K562 (cell line): ENCODE measurements around the gene TNFAIP1. TPM values are rescaled to one million over a fixed set of nuclear protein-coding genes. Genes with fewer than 3 reads are reported as not detected.

Experiments used
- ATAC-seq: fragments of 200-7000 bp; cut with Tn5 transposase; 3 replicates; pipeline ENCODE4 v1.9.1; 2020; ENCODE audit warnings: moderate library complexity
- BruUV-seq: library from RNA; stranded (reverse); fragments of 400-500 nt; replicated peaks from 2 replicates; lab custom pipeline; 2021; lab: Mats Ljungman, UMichigan
- CTCF ChIA-PET: fragments of 300-600 bp; formaldehyde crosslinking; extraction: SDS; loops from one replicate; lab custom pipeline; 2021; ENCODE audit warnings: low intra/inter-chr PET ratio; lab: Yijun Ruan, JAX
- POLR2A ChIA-PET: fragments of 300-600, 350-650 bp; sonication (Branson Sonifier 250); formaldehyde crosslinking; extraction: SDS; loops from one replicate; lab custom pipeline; 2021; ENCODE audit warnings: antibody characterized with exemption, inconsistent platforms; lab: Yijun Ruan, JAX
- DNase-seq, 4 experiments: peaks; one replicate each; pipeline versions ENCODE4 v3.0.0 to v3.0.0-alpha.2; 2011 to 2018; ENCODE audit warnings: low spot score in 3 of 4, mixed read lengths in 3 of 4; ENCODE audit errors: extremely low read depth in 1 of 4
- FAIRE-seq: peaks from 2 replicates; lab custom pipeline; 2011; peaks lifted over from hg19 to GRCh38; lab: Jason Lieb, UNC
- H2AFZ ChIP-seq: 2 replicates; pipeline ENCODE4 v1.6.0; 2011; ENCODE audit warnings: low read depth, low read length, control low read depth, inconsistent platforms
- H3K27ac ChIP-seq: fragments of 200-600 bp; 3 replicates; pipeline ENCODE4 v1.8.0; 2011; ENCODE audit warnings: low read depth, mild to moderate bottlenecking, control low read depth, inconsistent platforms, low read length, moderate library complexity, mixed read lengths; ENCODE audit errors: extremely low read depth
- H3K27me3 ChIP-seq, 2 experiments: fragments of 300-600 bp in 1 of 2; 2 replicates in 1 of 2; 3 replicates in 1 of 2; pipeline versions ENCODE4 v1.6.0 to v1.8.0; 2011; ENCODE audit warnings: inconsistent platforms in 2 of 2, low read length in 2 of 2, mild to moderate bottlenecking in 1 of 2, mixed read lengths in 1 of 2, moderate library complexity in 1 of 2; ENCODE audit not compliant: control insufficient read depth in 2 of 2, insufficient read depth in 2 of 2
- H3K36me3 ChIP-seq: fragments of 300-600 bp; 3 replicates; pipeline ENCODE4 v1.8.0; 2011; ENCODE audit warnings: mild to moderate bottlenecking, low read length, inconsistent platforms; ENCODE audit not compliant: control insufficient read depth, insufficient read depth
- H3K4me1 ChIP-seq, 2 experiments: fragments of 200-600 bp in 1 of 2; replicated peaks in 1 of 2; 2 replicates in 1 of 2; 3 replicates in 1 of 2; pipeline versions ENCODE4 v1.5.1 to v1.8.0; 2011; ENCODE audit warnings: inconsistent platforms in 2 of 2, low read length in 2 of 2, mild to moderate bottlenecking in 1 of 2, mixed read lengths in 1 of 2, moderate library complexity in 1 of 2; ENCODE audit not compliant: control insufficient read depth in 2 of 2, insufficient read depth in 2 of 2
- H3K4me2 ChIP-seq: 2 replicates; pipeline ENCODE4 v1.6.1; 2011; ENCODE audit warnings: low read length, control low read depth, inconsistent platforms, mixed read lengths; ENCODE audit not compliant: insufficient read depth
- H3K4me3 ChIP-seq: fragments of 200-600 bp; sonication (generic), shearing (Covaris generic); 2 replicates; pipeline ENCODE4 v1.5.1; 2016; ENCODE audit warnings: control low read depth, inconsistent platforms
- H3K79me2 ChIP-seq: fragments of 200-600 bp; 3 replicates; pipeline ENCODE4 v1.8.0; 2011; ENCODE audit warnings: low read length, inconsistent platforms; ENCODE audit not compliant: control insufficient read depth, insufficient read depth
- H3K9ac ChIP-seq, 2 experiments: 2 replicates each; pipeline versions ENCODE4 v1.6.0 to v1.6.1; 2011; ENCODE audit warnings: low read depth in 2 of 2, low read length in 2 of 2, control low read depth in 1 of 2, inconsistent platforms in 1 of 2, mild to moderate bottlenecking in 1 of 2, mixed read lengths in 1 of 2; ENCODE audit not compliant: insufficient read depth in 1 of 2
- H3K9me1 ChIP-seq: one replicate; pipeline ENCODE4 v1.6.0; 2011; ENCODE audit warnings: inconsistent platforms, mild to moderate bottlenecking, low read length, moderate library complexity; ENCODE audit not compliant: control insufficient read depth, insufficient read depth
- H3K9me3 ChIP-seq: replicated peaks from 2 replicates; pipeline ENCODE4 v1.5.1; 2011; ENCODE audit warnings: low read depth, low read length, inconsistent platforms; ENCODE audit not compliant: control insufficient read depth, insufficient read depth
- H4K20me1 ChIP-seq: replicated peaks from 2 replicates; pipeline ENCODE4 v1.6.1; 2011; ENCODE audit warnings: low read length, inconsistent platforms, mixed read lengths; ENCODE audit not compliant: control insufficient read depth, insufficient read depth
- CBFA2T3 ChIP-seq: fragments of 450-650 bp; IDR thresholded peaks from 2 replicates; pipeline ENCODE4 v1.6.1; 2017
- CREB3 ChIP-seq: fragments of 450-650 bp; conservative IDR thresholded peaks from 2 replicates; pipeline ENCODE4 v1.6.1; 2016; ENCODE audit warnings: missing genetic modification characterization, low read depth, mild to moderate bottlenecking, missing compliant biosample characterization, moderate library complexity
- FIP1L1 ChIP-seq: fragments of 200-400 bp; formaldehyde crosslinking; IDR thresholded peaks from 2 replicates; pipeline ENCODE4 v1.6.1; 2018; ENCODE audit warnings: mild to moderate bottlenecking, low read depth, low read length; ENCODE audit not compliant: poor library complexity, severe bottlenecking
- HNRNPH1 ChIP-seq: fragments of 200-400 bp; formaldehyde crosslinking; optimal IDR thresholded peaks from 2 replicates; pipeline ENCODE3; 2017; ENCODE audit warnings: low read depth, mild to moderate bottlenecking, low read length, moderate library complexity
- IFI16 ChIP-seq: fragments of 250-450 bp; sonication (Bioruptor Pico); IDR thresholded peaks from 2 replicates; pipeline ENCODE4 v2.1.2; 2022; ENCODE audit warnings: mild to moderate bottlenecking, inconsistent platforms
- MEF2D ChIP-seq: conservative IDR thresholded peaks from 2 replicates; pipeline ENCODE4 v1.6.1; 2016; ENCODE audit warnings: low read depth, missing genetic modification characterization, missing compliant biosample characterization
- NR3C1 ChIP-seq: sonication (generic); formaldehyde crosslinking; IDR thresholded peaks from 2 replicates; pipeline ENCODE4 v1.8.1; 2022; ENCODE audit warnings: missing genetic modification reagents
- PBX2 ChIP-seq, 2 experiments: IDR thresholded peaks in 1 of 2; conservative IDR thresholded peaks in 1 of 2; 2 replicates each; pipeline ENCODE4 v1.6.1; 2016; ENCODE audit warnings: low read depth in 2 of 2, mild to moderate bottlenecking in 1 of 2, missing compliant biosample characterization in 1 of 2, missing genetic modification characterization in 1 of 2, moderate library complexity in 1 of 2
- POLR3A ChIP-seq: IDR thresholded peaks from 2 replicates; pipeline ENCODE4 v1.6.1; 2011; ENCODE audit warnings: borderline replicate concordance, mild to moderate bottlenecking, moderate library complexity; ENCODE audit not compliant: insufficient read length, insufficient read depth; ENCODE audit errors: extremely low read depth
- RBM22 ChIP-seq: fragments of 200-400 bp; formaldehyde crosslinking; IDR thresholded peaks from 2 replicates; pipeline ENCODE4 v1.6.1; 2018; ENCODE audit warnings: low read length, low read depth; ENCODE audit not compliant: poor library complexity, severe bottlenecking
- RBM25 ChIP-seq: fragments of 200-400 bp; formaldehyde crosslinking; IDR thresholded peaks from 2 replicates; pipeline ENCODE4 v1.6.1; 2018; ENCODE audit warnings: low read length, low read depth, moderate library complexity; ENCODE audit not compliant: severe bottlenecking
- SIN3A ChIP-seq, 2 experiments: fragments of 150-350 bp in 1 of 2; IDR thresholded peaks; 2 replicates each; pipeline ENCODE4 v1.6.1; 2011 to 2016; ENCODE audit warnings: borderline replicate concordance in 2 of 2, low read depth in 2 of 2, low read length in 2 of 2, mild to moderate bottlenecking in 2 of 2, moderate library complexity in 2 of 2; ENCODE audit not compliant: control insufficient read depth in 1 of 2
- SRSF9 ChIP-seq: fragments of 200-400 bp; formaldehyde crosslinking; IDR thresholded peaks from 2 replicates; pipeline ENCODE4 v1.6.1; 2017; ENCODE audit warnings: low read depth, low read length, borderline replicate concordance
- YY1 ChIP-seq, 3 experiments: IDR thresholded peaks; 2 replicates each; pipeline ENCODE4 v1.6.1; 2011; ENCODE audit warnings: low read length in 2 of 3, mild to moderate bottlenecking in 2 of 3, moderate library complexity in 2 of 3, borderline replicate concordance in 1 of 3, control low read depth in 1 of 3, low read depth in 1 of 3; ENCODE audit not compliant: insufficient read depth in 3 of 3, insufficient replicate concordance in 2 of 3, control insufficient read depth in 1 of 3, insufficient read length in 1 of 3; ENCODE audit errors: extremely low read depth in 1 of 3
- ZFP36 ChIP-seq: fragments of 150-350 bp; IDR thresholded peaks from 2 replicates; pipeline ENCODE4 v1.6.1; 2018; ENCODE audit warnings: low read length, low read depth; ENCODE audit not compliant: partially characterized antibody
- ZNF41 ChIP-seq: fragments of 250-450 bp; sonication (Bioruptor Pico); conservative IDR thresholded peaks from 2 replicates; pipeline ENCODE4 v1.4.0; 2020; ENCODE audit warnings: mild to moderate bottlenecking
- ZNF717 ChIP-seq: fragments of 250-450 bp; sonication (Bioruptor Pico); IDR thresholded peaks from 2 replicates; pipeline ENCODE4 v1.5.0; 2021
- WGBS: fragments of 100-300 bp; shearing (Covaris generic); methylation state at CpG from one replicate; pipeline ENCODE4 v1.1.6; 2016; ENCODE audit warnings: low coverage, mixed read lengths; ENCODE audit not compliant: insufficient coverage; ENCODE audit errors: missing lambda C conversion rate; 5-methylcytosine and 5-hydroxymethylcytosine counted together
- in situ Hi-C: fragments of 300-500 bp; cut with MboI; formaldehyde crosslinking; loops from 4 replicates; pipeline ENCODE4 v1.15.0; 2018; ENCODE audit warnings: inconsistent platforms, mixed read lengths
- intact Hi-C: fragments of 100-400 bp; cut with micrococcal nuclease; formaldehyde crosslinking; loops from 2 replicates; pipeline ENCODE4 v1.14.2; 2022
- polyA plus RNA-seq, 8 experiments: library from polyadenylated mRNA; depleted of rRNA in 4 of 8; stranded (reverse) in 5 of 8; unstranded in 3 of 8; fragments of >200 nt; fragmentation: Nextera tagmentation in 2 of 8; fragmentation: Illumina TruSeq in 1 of 8; extraction: Ambion mirVana in 2 of 8; extraction: Trizol in 1 of 8; gene quantifications; 2 replicates each; pipeline versions ENCODE4 v1.2.1 to v1.2.3, GENCODE V29; 2011 to 2014; ENCODE audit warnings: inconsistent platforms in 1 of 8, missing spikeins in 1 of 8
- total RNA-seq, 7 experiments: library from RNA; depleted of rRNA in 6 of 7; stranded (reverse); fragments of >200 nt in 6 of 7; fragmentation: Illumina TruSeq in 2 of 7; extraction: Trizol in 2 of 7; gene quantifications; 2 replicates each; pipeline versions ENCODE4 v1.2.1 to v1.2.3, GENCODE V29; 2011 to 2021; ENCODE audit warnings: low replicate concordance in 1 of 7

TNFAIP1 gene
- total and polyA plus RNA-seq, 9 of the 15 experiments (the other 6 are each of a cell fraction or from before 2014, with no cell fraction given), result 2.1 to 20.1 (median 8.2) TPM

GRCh38 chr17:28328325-28328724 lies 7.2 kb upstream of the TNFAIP1 start:
- Histone ChIP-seq H3K4me2 (no peak overlapping the region), H3K27ac (no peak overlapping the region), H3K27me3 (no peaks in the 10 kb centered on the region), H3K9me3 (no peaks in the 10 kb centered on the region; the same call in 1 of the 2 replicates), H3K36me3 (peaks cover 70% of the 10 kb centered on the region), H3K4me1 (peaks cover 0 to 3% of the 10 kb centered on the region in 2 experiments; a peak in 2 of 5 replicates), H3K79me2 (peaks cover 25% of the 10 kb centered on the region), H4K20me1 (0 out of 2 replicates have a peak, but pooled peaks cover 6% of the 10 kb centered on the region), H3K9me1 (no peaks in the 10 kb centered on the region), H3K9ac (no peak overlapping the region), H3K4me3 (no peak overlapping the region), H2AFZ (no peak overlapping the region)
- WGBS, result 83% methylated on average over 4 of the region's 4 CpGs
- TF ChIP-seq YY1 (IDR thresholded peaks at IDR 0.05; ENCODE audit: borderline replicate concordance in 1 of 3, control insufficient read depth in 1 of 3, extremely low read depth in 1 of 3, insufficient read depth in 3 of 3, insufficient read length in 1 of 3, insufficient replicate concordance in 2 of 3, low read depth in 1 of 3, low read length in 2 of 3), result no peak
- TF ChIP-seq FIP1L1, result no peak
- TF ChIP-seq IFI16 (CRISPR knock-in tag), result no peak
- TF ChIP-seq CBFA2T3, result no peak
- TF ChIP-seq ZFP36, result no peak
- no peak for TF ChIP-seq SRSF9
- TF ChIP-seq SIN3A (IDR thresholded peaks at IDR 0.05; ENCODE audit: borderline replicate concordance in 2 of 2, control insufficient read depth in 1 of 2, low read depth in 2 of 2, low read length in 2 of 2), result no peak
- TF ChIP-seq RBM22, result no peak
- no peak for TF ChIP-seq CREB3 (tag)
- TF ChIP-seq NR3C1 (CRISPR knock-in tag), result no peak
- TF ChIP-seq ZNF41 (CRISPR knock-in tag), result no peak
- no peak for TF ChIP-seq MEF2D
- no peak for TF ChIP-seq POLR3A
- no peak for TF ChIP-seq PBX2 (CRISPR knock-in tag; IDR thresholded peaks at IDR 0.05; ENCODE audit: low read depth)
- no peak for TF ChIP-seq PBX2 (tag; conservative IDR thresholded peaks at IDR 0.05; ENCODE audit: low read depth)
- TF ChIP-seq RBM25, result no peak
- TF ChIP-seq HNRNPH1, result no peak
- TF ChIP-seq ZNF717 (CRISPR knock-in tag), result no peak
- no TSS peak for BruUV-seq
- no peak for ATAC-seq
- no peak for DNase-seq
- ChIA-PET POLR2A (interaction anchor here (0.8 to 2.4 kb wide), 3 partner anchors 10 to 29 kb away, joined by 3 to 19 read pairs (median 3); partner anchors contain the start of genes POLDIP2 and TMEM97), CTCF (interaction anchor here (0.7 kb wide), 1 partner anchor 592 kb away, joined by 3 read pairs; no protein-coding TSS in a partner anchor)
- in situ Hi-C loops (no loop called here), intact Hi-C loops (no loop called here)
- no peak for FAIRE-seq
